ENCODE data around the gene RASGRP1.

DNA sequence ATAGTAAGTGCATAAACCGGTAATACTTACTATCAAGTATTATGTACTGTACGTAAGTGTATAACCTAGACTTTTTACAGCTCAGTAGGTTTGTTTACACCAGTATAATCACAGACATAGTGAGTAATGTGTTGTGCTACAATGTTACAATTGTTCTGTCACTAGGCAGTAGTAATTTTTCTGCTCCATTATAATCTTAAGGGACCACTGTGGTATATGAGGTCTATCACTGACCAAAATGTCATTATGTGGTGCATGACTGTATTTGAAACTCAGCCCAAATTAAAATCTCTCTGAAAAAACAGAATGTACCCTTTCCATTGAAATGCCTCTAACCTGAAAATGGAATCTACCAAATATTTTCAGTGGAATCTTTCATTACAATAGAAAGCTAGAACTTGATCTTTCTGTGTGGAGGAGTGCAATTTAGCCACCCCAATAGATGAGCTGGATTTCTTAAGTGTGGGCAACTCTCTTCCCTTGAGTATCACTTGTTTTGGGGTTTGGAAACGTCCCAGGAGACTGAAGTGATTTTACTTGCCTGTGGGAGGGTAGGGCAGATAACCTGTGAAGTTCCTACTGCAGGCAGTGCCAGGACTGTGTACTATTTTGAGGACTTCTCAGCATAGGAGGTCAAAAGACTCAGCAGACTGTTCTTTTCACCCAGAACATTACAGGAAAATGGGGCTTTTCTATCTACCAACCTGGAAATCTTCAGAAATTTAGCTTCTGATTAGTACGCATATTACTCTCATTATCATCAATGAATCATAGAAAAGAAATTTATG, 59.7 kb downstream of the RASGRP1 start:
- TF ChIP-seq EZH2 (IDR thresholded peaks at IDR 0.05; ENCODE audit: borderline replicate concordance, control insufficient read depth, low read depth, low read length) (no peak), LARP7 (IDR thresholded peaks at IDR 0.05) (no peak), SIX5 (IDR thresholded peaks at IDR 0.05; ENCODE audit: low read depth, low read length, severe bottlenecking) (no peak), ESRRA (IDR thresholded peaks at IDR 0.05; ENCODE audit: low read length) (no peak)
- TF ChIP-seq, protein P1, sequence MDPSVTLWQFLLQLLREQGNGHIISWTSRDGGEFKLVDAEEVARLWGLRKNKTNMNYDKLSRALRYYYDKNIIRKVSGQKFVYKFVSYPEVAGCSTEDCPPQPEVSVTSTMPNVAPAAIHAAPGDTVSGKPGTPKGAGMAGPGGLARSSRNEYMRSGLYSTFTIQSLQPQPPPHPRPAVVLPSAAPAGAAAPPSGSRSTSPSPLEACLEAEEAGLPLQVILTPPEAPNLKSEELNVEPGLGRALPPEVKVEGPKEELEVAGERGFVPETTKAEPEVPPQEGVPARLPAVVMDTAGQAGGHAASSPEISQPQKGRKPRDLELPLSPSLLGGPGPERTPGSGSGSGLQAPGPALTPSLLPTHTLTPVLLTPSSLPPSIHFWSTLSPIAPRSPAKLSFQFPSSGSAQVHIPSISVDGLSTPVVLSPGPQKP (IDR thresholded peaks at IDR 0.05; ENCODE audit: low read depth, low read length) = no peak

Data from GM12878 (cell line).